Panc1 (cell line): Measurements from ENCODE around the gene MYPN.

Experiments used
- CTCF ChIP-seq: fragments of 450-650 bp; IDR thresholded peaks from 2 replicates; pipeline ENCODE4 v1.5.1; 2017; ENCODE audit warnings: mild to moderate bottlenecking
- POLR2AphosphoS5 ChIP-seq: IDR thresholded peaks from 2 replicates; pipeline ENCODE4 v1.6.1; 2012; ENCODE audit warnings: mild to moderate bottlenecking, low read depth, low read length, moderate library complexity
- REST ChIP-seq, 2 experiments: IDR thresholded peaks; 2 replicates each; pipeline ENCODE4 v1.6.1; 2011 to 2012; ENCODE audit warnings: low read depth in 2 of 2, control low read depth in 1 of 2, low read length in 1 of 2, mild to moderate bottlenecking in 1 of 2, moderate library complexity in 1 of 2; ENCODE audit not compliant: insufficient read depth in 1 of 2
- SIN3A ChIP-seq: IDR thresholded peaks from 2 replicates; pipeline ENCODE4 v1.6.1; 2012; ENCODE audit warnings: low read depth, mild to moderate bottlenecking, low read length, moderate library complexity, borderline replicate concordance; ENCODE audit not compliant: insufficient read depth

GRCh38 chr10:68247931-68248330 lies 138.6 kb downstream of the MYPN start:
- TF ChIP-seq CTCF (no peak), POLR2AphosphoS5 (no peak), SIN3A (no peak), REST (IDR thresholded peaks at IDR 0.05; ENCODE audit: insufficient read depth in 1 of 2, low read depth in 2 of 2, low read length in 1 of 2) (no peak)
